Gastrocnemius medialis (tissue), 4 donors: ENCODE results near the gene DDR1.
"Not testable (repeated sequence)": the region's sequence is repeated elsewhere in the genome, so short reads cannot be mapped to it uniquely, and the experiment has no call there.

Experiments used
- CTCF ChIP-seq, 5 experiments: fragments of 450-650 bp in 3 of 5; fragments of 200-600 bp in 2 of 5; sonication (generic) in 2 of 5; IDR thresholded peaks in 4 of 5; conservative IDR thresholded peaks in 1 of 5; 1 replicate in 4 of 5; 2 replicates in 1 of 5; pipeline ENCODE4 v1.5.1; 2016 to 2019; ENCODE audit warnings: antibody characterized with exemption in 5 of 5, mild to moderate bottlenecking in 3 of 5, moderate library complexity in 3 of 5
- POLR2A ChIP-seq, 2 donors: fragments of 450-650 bp; IDR thresholded peaks; one replicate each; pipeline ENCODE4 v1.6.1; 2017; ENCODE audit warnings: antibody characterized with exemption in 2 of 2, mild to moderate bottlenecking in 2 of 2, moderate library complexity in 2 of 2

DNA sequence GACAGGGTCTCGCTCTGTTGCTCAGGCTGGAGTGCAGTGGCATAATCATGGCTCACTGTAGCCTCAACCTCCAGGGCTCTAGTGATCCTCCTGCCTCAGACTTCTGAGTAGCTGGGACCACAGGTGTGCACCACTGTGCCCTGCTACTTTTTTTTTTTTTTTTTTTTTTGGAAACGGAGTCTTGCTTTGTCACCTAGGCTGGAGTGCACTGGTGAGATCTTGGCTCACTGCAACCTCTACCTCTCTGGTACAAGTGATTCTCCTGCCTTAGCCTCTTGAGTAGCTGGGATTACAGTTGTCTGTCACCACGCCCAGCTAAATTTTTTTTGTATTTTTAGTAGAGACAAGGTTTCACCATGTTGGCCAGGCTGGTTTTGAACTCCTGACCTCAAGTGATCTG, 42.8 kb downstream of the DDR1 start:
- not testable (repeated sequence) for TF ChIP-seq CTCF (IDR thresholded peaks at IDR 0.05 in 4 of 5, conservative IDR thresholded peaks at IDR 0.05 in 1 of 5); POLR2A (IDR thresholded peaks at IDR 0.05)
